Measurements from ENCODE around the gene CTSW.

DNA sequence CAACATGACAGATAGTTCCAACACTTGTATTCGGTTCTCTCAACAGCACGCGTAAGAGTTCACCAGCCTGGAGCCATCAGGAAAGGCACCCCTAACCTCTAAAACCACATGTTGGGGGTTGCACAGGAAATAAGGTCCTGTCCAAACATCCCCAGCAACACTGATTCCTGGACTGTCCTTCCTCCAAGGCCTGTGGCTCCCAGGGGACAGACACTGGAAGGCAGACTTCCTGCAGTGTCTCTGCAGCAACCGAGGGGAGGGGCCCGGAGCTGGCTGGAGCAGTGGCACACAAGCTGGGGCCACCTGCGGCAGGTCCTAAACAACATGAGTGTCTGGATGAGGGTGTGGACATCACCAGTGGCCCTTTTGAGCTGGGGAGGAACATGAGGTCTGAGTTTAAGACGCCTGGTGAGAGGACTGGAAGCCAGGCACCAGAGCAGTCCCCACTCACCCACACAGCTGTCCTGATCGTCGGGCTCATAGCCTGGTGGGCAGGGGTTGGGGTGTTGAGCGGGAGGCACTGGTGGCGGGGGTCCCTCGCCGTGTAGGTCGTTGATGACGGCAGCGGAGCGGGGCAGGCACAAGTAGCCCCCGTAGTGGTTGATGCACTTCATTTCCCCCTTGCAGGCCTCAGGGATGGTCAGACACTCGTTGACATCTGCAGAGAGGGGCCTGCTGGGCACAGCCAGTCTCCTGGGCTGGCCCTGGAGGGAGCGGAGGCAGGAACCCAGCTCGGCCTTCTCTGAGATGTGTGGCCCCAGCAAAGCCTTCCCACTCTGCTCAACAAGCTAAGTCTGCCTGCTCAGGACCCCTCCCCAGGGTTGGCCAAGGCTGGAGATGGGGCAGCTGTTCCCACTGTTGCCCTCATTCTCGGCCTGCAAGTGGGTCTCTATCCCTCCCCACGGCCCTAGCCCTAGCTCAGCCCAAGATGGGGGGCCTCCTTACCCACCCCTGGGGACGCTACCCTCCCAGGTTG, 8.6 kb upstream of the CTSW start:
- TF ChIP-seq, protein P1, sequence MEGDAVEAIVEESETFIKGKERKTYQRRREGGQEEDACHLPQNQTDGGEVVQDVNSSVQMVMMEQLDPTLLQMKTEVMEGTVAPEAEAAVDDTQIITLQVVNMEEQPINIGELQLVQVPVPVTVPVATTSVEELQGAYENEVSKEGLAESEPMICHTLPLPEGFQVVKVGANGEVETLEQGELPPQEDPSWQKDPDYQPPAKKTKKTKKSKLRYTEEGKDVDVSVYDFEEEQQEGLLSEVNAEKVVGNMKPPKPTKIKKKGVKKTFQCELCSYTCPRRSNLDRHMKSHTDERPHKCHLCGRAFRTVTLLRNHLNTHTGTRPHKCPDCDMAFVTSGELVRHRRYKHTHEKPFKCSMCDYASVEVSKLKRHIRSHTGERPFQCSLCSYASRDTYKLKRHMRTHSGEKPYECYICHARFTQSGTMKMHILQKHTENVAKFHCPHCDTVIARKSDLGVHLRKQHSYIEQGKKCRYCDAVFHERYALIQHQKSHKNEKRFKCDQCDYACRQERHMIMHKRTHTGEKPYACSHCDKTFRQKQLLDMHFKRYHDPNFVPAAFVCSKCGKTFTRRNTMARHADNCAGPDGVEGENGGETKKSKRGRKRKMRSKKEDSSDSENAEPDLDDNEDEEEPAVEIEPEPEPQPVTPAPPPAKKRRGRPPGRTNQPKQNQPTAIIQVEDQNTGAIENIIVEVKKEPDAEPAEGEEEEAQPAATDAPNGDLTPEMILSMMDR (IDR thresholded peaks at IDR 0.05), result no peak
- TF ChIP-seq POLR2A (IDR thresholded peaks at IDR 0.05), result no peak
